ENCODE results near the gene FTO. TPM values are rescaled to one million over a fixed set of nuclear protein-coding genes. Genes with fewer than 3 reads are reported as not detected.

FTO gene
- total RNA-seq, 1 experiment from 2014 or later, result 78.3 TPM

DNA sequence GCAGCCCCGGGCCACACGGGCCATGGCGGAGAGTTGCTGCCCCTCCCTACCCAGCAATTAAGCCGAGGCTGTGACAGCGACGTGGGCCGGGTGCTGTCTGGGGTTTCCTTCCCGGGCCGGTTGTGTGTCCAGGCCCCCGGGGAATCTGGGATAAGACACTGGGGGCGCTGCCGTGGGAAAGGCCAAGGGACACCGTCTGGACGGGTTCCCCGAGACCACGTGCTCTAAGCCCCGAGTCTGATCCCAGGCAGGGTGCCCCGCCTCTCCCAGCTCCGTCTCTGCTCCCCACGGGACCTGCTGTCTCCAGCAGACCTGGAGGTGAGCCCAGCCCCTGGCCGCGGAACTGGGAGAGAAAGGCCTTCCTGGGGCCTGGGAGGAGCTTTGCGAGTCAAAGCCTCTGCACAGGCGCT, 490.4 kb downstream of the FTO start:
- ChIA-PET CTCF (no interaction called here), POLR2A (no interaction called here)
- no peak for DNase-seq
- Mint-ChIP-seq H3K27ac (ENCODE audit: unreplicated experiment) (no peak overlapping the region), H3K36me3 (ENCODE audit: insufficient read depth, unreplicated experiment) (no peaks in the 10 kb centered on the region), H3K9me3 (ENCODE audit: unreplicated experiment) (no peaks in the 10 kb centered on the region), H3K4me1 (ENCODE audit: low read depth, unreplicated experiment) (peaks cover 11% of the 10 kb centered on the region), H3K27me3 (ENCODE audit: insufficient read depth, unreplicated experiment) (no peaks in the 10 kb centered on the region), H3K4me3 (ENCODE audit: unreplicated experiment) (no peak overlapping the region)
- H3K4me3 ChIP-seq (ENCODE audit: low read depth, low read length), result no peak overlapping the region
- no peaks in the 10 kb centered on the region for H3K4me1 ChIP-seq
- H3K27me3 ChIP-seq (replicated peaks; ENCODE audit: control insufficient read depth, insufficient read depth, low read length), result no peaks in the 10 kb centered on the region
- H3K36me3 ChIP-seq (ENCODE audit: control insufficient read depth, insufficient read depth, low read length), result no peaks in the 10 kb centered on the region
- no TSS peak for BruUV-seq (replicated peaks)
- intact Hi-C loops (cut with micrococcal nuclease; ENCODE audit: unreplicated experiment), result no loop called here
- TF ChIP-seq, protein P1, sequence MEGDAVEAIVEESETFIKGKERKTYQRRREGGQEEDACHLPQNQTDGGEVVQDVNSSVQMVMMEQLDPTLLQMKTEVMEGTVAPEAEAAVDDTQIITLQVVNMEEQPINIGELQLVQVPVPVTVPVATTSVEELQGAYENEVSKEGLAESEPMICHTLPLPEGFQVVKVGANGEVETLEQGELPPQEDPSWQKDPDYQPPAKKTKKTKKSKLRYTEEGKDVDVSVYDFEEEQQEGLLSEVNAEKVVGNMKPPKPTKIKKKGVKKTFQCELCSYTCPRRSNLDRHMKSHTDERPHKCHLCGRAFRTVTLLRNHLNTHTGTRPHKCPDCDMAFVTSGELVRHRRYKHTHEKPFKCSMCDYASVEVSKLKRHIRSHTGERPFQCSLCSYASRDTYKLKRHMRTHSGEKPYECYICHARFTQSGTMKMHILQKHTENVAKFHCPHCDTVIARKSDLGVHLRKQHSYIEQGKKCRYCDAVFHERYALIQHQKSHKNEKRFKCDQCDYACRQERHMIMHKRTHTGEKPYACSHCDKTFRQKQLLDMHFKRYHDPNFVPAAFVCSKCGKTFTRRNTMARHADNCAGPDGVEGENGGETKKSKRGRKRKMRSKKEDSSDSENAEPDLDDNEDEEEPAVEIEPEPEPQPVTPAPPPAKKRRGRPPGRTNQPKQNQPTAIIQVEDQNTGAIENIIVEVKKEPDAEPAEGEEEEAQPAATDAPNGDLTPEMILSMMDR (IDR thresholded peaks at IDR 0.05; ENCODE audit: insufficient read depth in 1 of 2, low read depth in 1 of 2, low read length in 1 of 2, severe bottlenecking in 1 of 2, unreplicated experiment in 1 of 2), result no peak
- H3K9me3 ChIP-seq, result no peaks in the 10 kb centered on the region; the same call in 1 of the 2 replicates

DNA sequence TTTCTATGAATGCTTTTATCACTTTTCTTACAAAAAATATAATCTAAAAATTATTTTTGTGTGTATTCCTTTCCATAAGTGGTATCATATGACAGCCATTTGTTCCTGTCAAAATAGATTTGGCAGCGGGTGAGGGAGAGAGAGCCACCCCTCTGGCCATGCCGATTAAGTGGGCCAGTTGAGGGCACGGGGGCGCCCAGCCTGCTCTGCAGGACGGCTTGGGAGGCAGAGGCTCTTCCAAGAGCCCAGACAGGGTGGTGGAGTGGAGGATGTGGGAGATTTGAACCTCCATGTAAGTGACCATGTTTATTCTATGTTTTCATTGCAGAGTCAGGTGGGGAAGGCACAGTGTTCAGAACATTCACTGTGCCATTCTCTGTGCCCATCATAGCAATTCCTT, 493.8 kb downstream of the FTO start:
- Histone ChIP-seq H3K36me3 (ENCODE audit: control insufficient read depth, insufficient read depth, low read length) (no peaks in the 10 kb centered on the region), H3K4me3 (ENCODE audit: low read depth, low read length) (no peak overlapping the region), H3K4me1 (no peaks in the 10 kb centered on the region), H3K27me3 (replicated peaks; ENCODE audit: control insufficient read depth, insufficient read depth, low read length) (no peaks in the 10 kb centered on the region), H3K9me3 (no peaks in the 10 kb centered on the region; the same call in 1 of the 2 replicates)
- Mint-ChIP-seq H3K27ac (ENCODE audit: unreplicated experiment) (no peak overlapping the region), H3K27me3 (ENCODE audit: insufficient read depth, unreplicated experiment) (no peaks in the 10 kb centered on the region), H3K9me3 (ENCODE audit: unreplicated experiment) (no peaks in the 10 kb centered on the region), H3K4me1 (ENCODE audit: low read depth, unreplicated experiment) (no peaks in the 10 kb centered on the region), H3K36me3 (ENCODE audit: insufficient read depth, unreplicated experiment) (no peaks in the 10 kb centered on the region), H3K4me3 (ENCODE audit: unreplicated experiment) (no peak overlapping the region)
- ChIA-PET POLR2A (no interaction called here), CTCF (no interaction called here)
- intact Hi-C loops (cut with micrococcal nuclease; ENCODE audit: unreplicated experiment), result no loop called here
- no peak for DNase-seq
- BruUV-seq (replicated peaks), result no TSS peak
- TF ChIP-seq, protein P1 (IDR thresholded peaks at IDR 0.05; ENCODE audit: insufficient read depth in 1 of 2, low read depth in 1 of 2, low read length in 1 of 2, severe bottlenecking in 1 of 2, unreplicated experiment in 1 of 2), result no peak

DNA sequence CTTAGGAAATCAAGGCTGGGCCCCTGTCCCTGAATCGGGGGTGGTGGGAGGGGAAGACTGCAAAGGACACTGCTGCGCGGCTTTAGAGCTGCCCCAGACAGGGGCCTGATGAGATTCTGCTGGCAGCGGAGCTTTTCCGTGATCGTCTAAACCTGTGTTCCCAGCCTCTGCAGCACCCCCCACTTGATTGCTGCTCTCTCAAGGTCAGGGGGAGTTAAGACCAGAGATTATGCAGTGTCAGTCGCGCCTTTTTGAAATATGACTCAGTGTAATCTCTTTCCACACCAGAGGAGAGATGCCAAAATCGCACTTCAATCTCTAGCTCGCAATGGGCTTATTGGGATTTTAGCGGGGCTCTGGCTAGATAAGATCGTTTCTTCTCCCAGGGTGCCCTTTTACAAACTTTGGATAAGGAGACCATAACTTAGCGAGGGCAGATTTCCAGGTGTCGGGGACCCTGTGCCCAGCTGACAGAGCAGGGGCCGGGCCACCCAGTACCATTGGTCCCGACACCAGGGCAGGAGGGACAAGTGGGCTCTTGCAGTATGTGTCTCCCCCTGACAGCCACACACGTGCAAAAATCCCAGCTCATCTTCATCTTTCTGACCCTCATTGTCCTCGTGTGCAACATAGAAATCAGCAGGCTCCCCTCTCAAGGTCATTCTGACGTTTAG, 495.7 kb downstream of the FTO start:
- POLR2A ChIA-PET, result no interaction called here
- Mint-ChIP-seq H3K36me3 (ENCODE audit: insufficient read depth, unreplicated experiment) (no peaks in the 10 kb centered on the region), H3K9me3 (ENCODE audit: unreplicated experiment) (no peaks in the 10 kb centered on the region), H3K27ac (ENCODE audit: unreplicated experiment) (no peak overlapping the region), H3K27me3 (ENCODE audit: insufficient read depth, unreplicated experiment) (no peaks in the 10 kb centered on the region), H3K4me3 (ENCODE audit: unreplicated experiment) (no peak overlapping the region), H3K4me1 (ENCODE audit: low read depth, unreplicated experiment) (no peaks in the 10 kb centered on the region)
- H3K36me3 ChIP-seq (ENCODE audit: control insufficient read depth, insufficient read depth, low read length), result no peaks in the 10 kb centered on the region
- intact Hi-C loops (cut with micrococcal nuclease; ENCODE audit: unreplicated experiment), result no loop called here
- no peaks in the 10 kb centered on the region for H3K27me3 ChIP-seq (replicated peaks; ENCODE audit: control insufficient read depth, insufficient read depth, low read length)
- CTCF ChIA-PET, result no interaction called here
- H3K4me3 ChIP-seq (ENCODE audit: low read depth, low read length), result no peak overlapping the region
- TF ChIP-seq, protein P1 (IDR thresholded peaks at IDR 0.05; ENCODE audit: insufficient read depth in 1 of 2, low read depth in 1 of 2, low read length in 1 of 2, severe bottlenecking in 1 of 2, unreplicated experiment in 1 of 2), result no peak
- DNase-seq, result no peak
- BruUV-seq (replicated peaks), result no TSS peak
- no peaks in the 10 kb centered on the region; the same call in 1 of the 2 replicates for H3K9me3 ChIP-seq
- H3K4me1 ChIP-seq, result no peaks in the 10 kb centered on the region
